ENCODE data around the gene ZXDB. TPM values are rescaled to one million over a fixed set of nuclear protein-coding genes. Genes with fewer than 3 reads are reported as not detected.

ZXDB gene
- total and polyA plus RNA-seq, 3 donors from 2014 or later, result 3.6 to 7.6 (median 6.9) TPM

DNA sequence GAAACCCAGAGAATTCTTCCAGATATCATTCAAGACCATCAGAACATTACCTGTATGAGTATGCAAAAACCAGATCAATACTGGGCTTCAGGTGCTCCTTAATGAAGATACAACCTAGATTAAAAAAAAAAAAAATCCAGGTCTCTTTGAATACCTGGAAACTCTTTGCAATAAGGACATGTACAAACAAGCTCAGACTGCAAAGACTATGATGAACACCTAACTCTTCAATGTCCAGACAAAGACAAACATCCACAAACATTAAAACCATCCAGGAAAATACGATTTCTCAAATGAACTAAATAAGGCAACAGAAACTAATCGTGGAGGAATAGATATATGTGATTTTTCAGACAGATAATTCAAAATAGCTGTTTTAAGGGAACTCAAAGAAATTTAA, 49.5 kb downstream of the ZXDB start:
- no peaks in the 10 kb centered on the region for H3K27me3 ChIP-seq
- 46 to 51% methylated on average over 2 of the region's 2 CpGs for WGBS, 2 donors
- H3K27ac ChIP-seq, result no peak overlapping the region
- H3K9me3 ChIP-seq, result no peaks in the 10 kb centered on the region
- TF ChIP-seq, protein P1, sequence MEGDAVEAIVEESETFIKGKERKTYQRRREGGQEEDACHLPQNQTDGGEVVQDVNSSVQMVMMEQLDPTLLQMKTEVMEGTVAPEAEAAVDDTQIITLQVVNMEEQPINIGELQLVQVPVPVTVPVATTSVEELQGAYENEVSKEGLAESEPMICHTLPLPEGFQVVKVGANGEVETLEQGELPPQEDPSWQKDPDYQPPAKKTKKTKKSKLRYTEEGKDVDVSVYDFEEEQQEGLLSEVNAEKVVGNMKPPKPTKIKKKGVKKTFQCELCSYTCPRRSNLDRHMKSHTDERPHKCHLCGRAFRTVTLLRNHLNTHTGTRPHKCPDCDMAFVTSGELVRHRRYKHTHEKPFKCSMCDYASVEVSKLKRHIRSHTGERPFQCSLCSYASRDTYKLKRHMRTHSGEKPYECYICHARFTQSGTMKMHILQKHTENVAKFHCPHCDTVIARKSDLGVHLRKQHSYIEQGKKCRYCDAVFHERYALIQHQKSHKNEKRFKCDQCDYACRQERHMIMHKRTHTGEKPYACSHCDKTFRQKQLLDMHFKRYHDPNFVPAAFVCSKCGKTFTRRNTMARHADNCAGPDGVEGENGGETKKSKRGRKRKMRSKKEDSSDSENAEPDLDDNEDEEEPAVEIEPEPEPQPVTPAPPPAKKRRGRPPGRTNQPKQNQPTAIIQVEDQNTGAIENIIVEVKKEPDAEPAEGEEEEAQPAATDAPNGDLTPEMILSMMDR (IDR thresholded peaks at IDR 0.05), result no peak
- no peak for TF ChIP-seq POLR2A (IDR thresholded peaks at IDR 0.05)
- no peaks in the 10 kb centered on the region for H3K36me3 ChIP-seq (ENCODE audit: low read depth, missing control alignments)
- intact Hi-C loops (cut with DNase I; ENCODE audit: low total_unique reads), result no loop called here
- H3K4me3 ChIP-seq, result no peak overlapping the region
- no peak for DNase-seq
- no peaks in the 10 kb centered on the region for H3K4me1 ChIP-seq

DNA sequence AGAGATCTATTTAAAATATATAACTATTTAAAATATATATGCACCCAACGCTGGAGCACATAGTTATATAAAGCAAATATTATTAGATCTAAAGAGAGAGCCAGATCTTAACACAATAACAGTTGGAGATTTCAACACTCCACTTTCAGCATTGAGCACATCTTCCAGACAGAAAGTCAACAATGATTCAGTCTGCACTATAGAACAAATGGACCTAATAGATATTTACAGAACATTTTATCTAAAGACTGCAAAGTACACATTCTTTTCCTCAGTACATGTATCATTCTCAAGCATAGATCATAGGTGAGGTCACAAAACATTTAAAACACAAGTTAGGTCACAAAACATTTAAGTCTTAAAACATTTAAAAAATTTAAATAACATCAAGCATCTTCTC, 51.9 kb downstream of the ZXDB start:
- no peak overlapping the region for H3K4me3 ChIP-seq
- no peak overlapping the region for H3K27ac ChIP-seq
- no peak for TF ChIP-seq POLR2A (IDR thresholded peaks at IDR 0.05)
- TF ChIP-seq, protein P1 (IDR thresholded peaks at IDR 0.05), result no peak
- DNase-seq, result no peak
- H3K4me1 ChIP-seq, result no peaks in the 10 kb centered on the region
- intact Hi-C loops (cut with DNase I; ENCODE audit: low total_unique reads), result no loop called here
- no peaks in the 10 kb centered on the region for H3K9me3 ChIP-seq
- WGBS, 2 donors, result 72 to 94% methylated on average over 1 of the region's 1 CpG
- H3K27me3 ChIP-seq, result no peaks in the 10 kb centered on the region
- no peaks in the 10 kb centered on the region for H3K36me3 ChIP-seq (ENCODE audit: low read depth, missing control alignments)

DNA sequence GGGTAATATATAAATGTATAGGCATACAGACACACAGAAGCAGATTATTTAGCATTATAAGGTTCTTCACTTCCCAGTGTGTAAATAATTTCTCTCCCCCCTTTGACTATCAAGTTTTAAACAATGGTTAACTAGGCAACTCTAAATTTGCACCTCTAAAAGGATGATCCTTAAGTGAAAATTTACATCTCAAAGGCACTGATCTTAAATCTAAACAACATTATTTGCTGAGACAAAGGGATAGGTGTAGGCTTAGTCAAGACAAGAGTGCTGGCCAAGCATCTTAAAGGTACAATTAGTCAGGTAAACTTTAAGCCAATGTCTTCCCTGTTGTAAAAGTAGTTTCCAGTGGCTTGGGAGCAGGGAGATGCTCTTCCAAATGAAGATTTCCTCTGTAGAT, 55.2 kb downstream of the ZXDB start:
- H3K36me3 ChIP-seq (ENCODE audit: low read depth, missing control alignments), result no peaks in the 10 kb centered on the region
- H3K27ac ChIP-seq, result no peak overlapping the region
- no peaks in the 10 kb centered on the region for H3K27me3 ChIP-seq
- H3K4me1 ChIP-seq, result no peaks in the 10 kb centered on the region
- TF ChIP-seq, protein P1 (IDR thresholded peaks at IDR 0.05), result no peak
- TF ChIP-seq POLR2A (IDR thresholded peaks at IDR 0.05), result no peak
- no peak overlapping the region for H3K4me3 ChIP-seq
- DNase-seq, result no peak
- no peaks in the 10 kb centered on the region for H3K9me3 ChIP-seq
- intact Hi-C loops (cut with DNase I; ENCODE audit: low total_unique reads), result no loop called here

Other genes starting within 250 kb of the ZXDB start
- not detected for gene NLRP2B, start 88.2 kb downstream of the ZXDB start, total RNA-seq
- not detected for gene NLRP2B, start 88.2 kb downstream of the ZXDB start, polyA plus RNA-seq (ENCODE audit: insufficient read depth, low read depth, low replicate concordance)

All from testis (tissue), 3 donors.